ENCODE results near the gene SMYD3.

GRCh38 chr1:246382589-246383238 is 124.4 kb downstream of the SMYD3 start:
- TF ChIP-seq CTCF (IDR thresholded peaks at IDR 0.05): no peak
- no peak for TF ChIP-seq POLR2A (IDR thresholded peaks at IDR 0.05)
